GM06990 (cell line): ENCODE results near the gene ARMC7.

ENCODE experiments used
- DNase-seq: peaks from one replicate; pipeline ENCODE4 v3.0.0-alpha.2; 2011; ENCODE audit not compliant: insufficient read length; ENCODE audit errors: extremely low read depth
- H3K27me3 ChIP-seq: replicated peaks from 2 replicates; pipeline ENCODE4 v1.6.0; 2011; ENCODE audit warnings: low read length; ENCODE audit not compliant: control insufficient read depth, insufficient read depth
- H3K36me3 ChIP-seq: 2 replicates; pipeline ENCODE4 v1.5.1; 2011; ENCODE audit warnings: low read length; ENCODE audit not compliant: control insufficient read depth, insufficient read depth
- H3K4me3 ChIP-seq: replicated peaks from 2 replicates; pipeline ENCODE4 v1.5.1; 2011; ENCODE audit warnings: low read depth, mild to moderate bottlenecking, control low read depth, low read length
- CTCF ChIP-seq: IDR thresholded peaks from 2 replicates; pipeline ENCODE4 v1.5.1; 2011; ENCODE audit warnings: low read length, control low read depth, mild to moderate bottlenecking, inconsistent platforms; ENCODE audit not compliant: insufficient read depth, poor library complexity, severe bottlenecking

ARMC7 gene

GRCh38 chr17:75142236-75142971, 32.6 kb downstream of the ARMC7 start:
- TF ChIP-seq CTCF, result no peak
- Histone ChIP-seq H3K4me3 (no peak overlapping the region), H3K36me3 (peaks cover 18% of the 10 kb centered on the region), H3K27me3 (no peaks in the 10 kb centered on the region)
- DNase-seq, result no peak

DNA sequence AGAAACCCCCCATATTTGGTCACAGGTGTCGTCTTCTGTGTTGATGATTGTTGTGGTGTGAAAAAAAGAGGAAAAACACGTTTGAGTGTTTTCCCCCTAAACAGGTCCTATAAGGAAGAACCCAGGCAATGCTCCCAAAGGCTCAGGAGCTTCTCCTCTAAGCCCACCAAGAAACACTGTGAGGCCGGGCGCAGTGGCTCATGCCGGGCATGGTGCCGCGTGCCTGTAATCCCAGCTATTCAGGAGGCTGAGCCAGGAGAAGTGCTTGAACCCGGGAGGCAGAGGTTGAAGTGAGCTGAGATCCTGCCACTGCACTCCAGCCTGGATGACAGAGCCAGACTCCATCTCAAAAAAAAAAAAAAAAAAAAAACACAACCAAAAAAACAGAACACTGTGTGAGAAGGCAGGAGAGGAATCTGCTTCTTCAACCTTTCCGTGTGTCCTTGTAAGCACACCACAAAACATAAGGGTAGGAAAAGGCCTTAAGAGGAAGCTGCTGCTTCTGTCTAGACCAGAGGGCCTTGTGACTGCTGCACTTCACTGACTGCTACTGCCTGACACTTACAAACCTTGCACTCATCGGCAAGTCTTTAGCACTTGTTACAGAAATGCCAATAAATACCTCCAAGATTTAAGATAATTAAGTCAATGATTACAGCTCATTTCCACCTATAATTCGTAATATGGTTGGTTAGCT, 35.2 kb downstream of the ARMC7 start:
- Histone ChIP-seq H3K4me3 (no peak overlapping the region), H3K27me3 (no peaks in the 10 kb centered on the region), H3K36me3 (peaks cover 21% of the 10 kb centered on the region)
- DNase-seq, result no peak
- TF ChIP-seq CTCF, result no peak

- Histone ChIP-seq H3K36me3 (peaks cover 21% of the 10 kb centered on the region), H3K27me3 (no peaks in the 10 kb centered on the region), H3K4me3 (no peak overlapping the region)
- TF ChIP-seq CTCF, result no peak
- DNase-seq, result no peak
Observed at GRCh38 chr17:75146592-75146991, 36.8 kb downstream of the ARMC7 start.

DNA sequence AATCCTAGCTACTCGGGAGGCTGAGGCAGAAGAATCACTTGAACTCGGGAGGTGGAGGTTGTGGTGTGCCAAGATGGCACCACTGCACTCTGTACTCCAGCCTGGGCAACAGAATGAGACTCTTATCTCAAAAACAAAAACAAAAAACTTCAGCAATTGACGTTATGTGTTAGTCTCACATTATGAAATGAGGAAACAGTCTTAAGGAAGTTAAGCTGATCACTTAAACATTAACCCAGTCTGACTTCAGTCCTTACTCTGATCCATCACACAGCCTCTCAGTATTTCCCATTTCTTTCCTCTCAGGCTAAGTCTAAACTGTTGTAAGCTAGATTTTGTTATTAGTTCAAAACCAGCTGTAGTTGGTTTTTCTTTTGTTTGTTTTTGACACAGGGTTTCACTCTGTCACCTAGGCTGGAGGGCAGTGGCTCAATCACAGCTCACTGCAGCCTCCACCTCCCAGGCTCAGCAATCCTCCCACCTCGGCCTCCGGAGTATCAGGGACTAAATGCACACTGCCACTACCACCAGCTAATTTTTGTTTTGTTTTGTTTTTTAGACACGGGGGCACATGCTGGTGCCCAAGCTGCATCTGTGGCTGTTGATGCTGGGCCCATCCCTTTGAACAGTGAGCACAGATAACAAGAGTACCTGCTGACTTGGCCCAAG, 38.2 kb downstream of the ARMC7 start:
- no peak for DNase-seq
- no peaks in the 10 kb centered on the region for H3K27me3 ChIP-seq
- H3K4me3 ChIP-seq, result no peak overlapping the region
- TF ChIP-seq CTCF, result no peak
- peaks cover 21% of the 10 kb centered on the region for H3K36me3 ChIP-seq

- H3K4me3 ChIP-seq, result peak overlapping the region; percentile 93
- no peak for DNase-seq
- TF ChIP-seq CTCF, result no peak
Observed at GRCh38 chr17:75151930-75152329, 42.2 kb downstream of the ARMC7 start.

More at GRCh38 chr17:75151930-75152329, 42.2 kb downstream of the ARMC7 start:
- H3K27me3 ChIP-seq, result no peaks in the 10 kb centered on the region
- H3K36me3 ChIP-seq, result peaks cover 6% of the 10 kb centered on the region
